HEK293T (cell line): ENCODE measurements around the gene TLCD5.

Source experiments
- BHLHE40 ChIP-seq: fragments of 450-650 bp; IDR thresholded peaks from 2 replicates; pipeline ENCODE4 v1.6.1; 2016; ENCODE audit warnings: mild to moderate bottlenecking, moderate library complexity, borderline replicate concordance
- FOXA1 ChIP-seq: fragments of 450-650 bp; IDR thresholded peaks from 2 replicates; pipeline ENCODE4 v1.6.1; 2016; ENCODE audit warnings: mild to moderate bottlenecking
- FOXK2 ChIP-seq: fragments of 450-650 bp; IDR thresholded peaks from 2 replicates; pipeline ENCODE4 v1.6.1; 2016; ENCODE audit warnings: mild to moderate bottlenecking
- FOXM1 ChIP-seq: fragments of 450-650 bp; IDR thresholded peaks from 2 replicates; pipeline ENCODE4 v1.6.1; 2017; ENCODE audit warnings: mild to moderate bottlenecking, borderline replicate concordance
- NFRKB ChIP-seq: fragments of 450-650 bp; IDR thresholded peaks from 2 replicates; pipeline ENCODE4 v1.6.1; 2016; ENCODE audit warnings: mild to moderate bottlenecking, moderate library complexity
- SP1 ChIP-seq: fragments of 450-650 bp; IDR thresholded peaks from 2 replicates; pipeline ENCODE4 v1.6.1; 2017
- TARDBP ChIP-seq: fragments of 450-650 bp; IDR thresholded peaks from 2 replicates; pipeline ENCODE4 v1.6.1; 2016
- ZNF384 ChIP-seq: fragments of 450-650 bp; IDR thresholded peaks from 2 replicates; pipeline ENCODE4 v1.6.1; 2016
- TF ChIP-seq, protein P1 (sequence below): fragments of 450-650 bp; IDR thresholded peaks from 2 replicates; pipeline ENCODE4 v1.6.1; 2016

DNA sequence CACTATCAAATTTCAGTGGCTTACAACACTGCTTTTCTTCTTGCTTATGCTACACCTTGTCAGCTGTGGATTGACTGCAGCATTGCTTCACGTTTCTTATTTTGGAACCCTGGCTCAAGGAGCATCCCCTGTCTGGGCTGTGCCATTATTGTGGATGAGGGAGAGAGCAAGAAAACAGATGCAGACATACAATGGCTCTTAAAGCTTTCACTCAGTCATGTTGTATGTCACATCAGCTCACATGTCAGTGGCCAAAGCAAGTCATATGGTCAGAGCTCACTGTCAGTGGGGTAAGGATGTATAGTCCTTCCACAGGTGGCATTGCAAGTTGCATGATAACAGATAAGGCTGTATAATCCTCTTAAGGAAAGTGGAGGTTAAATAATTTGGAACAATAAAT, 21.1 kb downstream of the TLCD5 start:
- TF ChIP-seq FOXA1 (no peak), FOXK2 (no peak), TARDBP (no peak), FOXM1 (no peak), BHLHE40 (no peak), ZNF384 (no peak), NFRKB (no peak), SP1 (no peak)
- TF ChIP-seq, protein P1, sequence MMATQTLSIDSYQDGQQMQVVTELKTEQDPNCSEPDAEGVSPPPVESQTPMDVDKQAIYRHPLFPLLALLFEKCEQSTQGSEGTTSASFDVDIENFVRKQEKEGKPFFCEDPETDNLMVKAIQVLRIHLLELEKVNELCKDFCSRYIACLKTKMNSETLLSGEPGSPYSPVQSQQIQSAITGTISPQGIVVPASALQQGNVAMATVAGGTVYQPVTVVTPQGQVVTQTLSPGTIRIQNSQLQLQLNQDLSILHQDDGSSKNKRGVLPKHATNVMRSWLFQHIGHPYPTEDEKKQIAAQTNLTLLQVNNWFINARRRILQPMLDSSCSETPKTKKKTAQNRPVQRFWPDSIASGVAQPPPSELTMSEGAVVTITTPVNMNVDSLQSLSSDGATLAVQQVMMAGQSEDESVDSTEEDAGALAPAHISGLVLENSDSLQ = peak; percentile 62
